HG03460 (cell line): Measurements from ENCODE around the gene SETD7.
A peak's percentile ranks its signal among the peaks of the same experiment; 100 is the strongest.

Experiments
- ATAC-seq: cut with Tn5 transposase; IDR thresholded peaks from one replicate; pipeline ENCODE4 v1.9.1; 2021; ENCODE audit not compliant: unreplicated experiment

Gene SETD7

DNA sequence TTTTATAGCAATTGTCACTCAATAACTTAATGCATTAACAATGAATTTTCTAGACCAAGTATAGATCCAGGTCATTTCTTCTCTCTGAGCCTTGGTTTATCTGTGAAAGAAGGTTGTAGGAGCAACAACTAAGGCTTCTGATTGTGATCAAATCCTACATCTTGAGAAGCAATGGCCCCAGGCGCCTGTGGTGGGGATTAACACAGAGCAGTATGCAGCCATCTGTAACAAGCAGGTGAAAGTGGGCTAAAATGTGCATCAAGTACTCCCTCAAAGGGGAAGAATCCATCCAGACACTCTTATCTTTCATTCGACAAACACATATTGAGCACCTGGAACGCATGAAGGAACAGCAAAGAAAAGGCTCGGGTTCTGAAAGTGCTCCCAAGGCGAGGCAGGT lies 19.1 kb upstream of the SETD7 start:
- no peak for ATAC-seq

DNA sequence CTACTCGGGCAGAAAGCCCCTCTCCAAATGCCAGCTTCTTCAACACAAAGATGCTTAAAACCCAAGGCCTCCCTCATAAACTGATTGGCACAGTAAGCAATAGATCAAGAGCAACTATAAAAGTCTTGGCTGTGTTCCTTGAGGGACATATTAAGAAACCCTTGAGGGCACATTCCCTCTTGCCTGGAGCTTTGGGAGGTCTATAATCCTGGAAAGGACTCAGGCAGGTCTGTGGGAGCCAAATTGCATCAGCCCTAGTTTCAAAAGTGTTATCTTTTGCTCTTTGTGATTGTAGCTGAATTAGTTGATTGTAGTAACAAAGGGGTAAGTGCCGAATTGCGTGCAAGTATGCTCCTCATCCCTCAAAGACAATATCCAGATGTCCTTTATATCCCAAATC lies 18.6 kb upstream of the SETD7 start:
- no peak for ATAC-seq

DNA sequence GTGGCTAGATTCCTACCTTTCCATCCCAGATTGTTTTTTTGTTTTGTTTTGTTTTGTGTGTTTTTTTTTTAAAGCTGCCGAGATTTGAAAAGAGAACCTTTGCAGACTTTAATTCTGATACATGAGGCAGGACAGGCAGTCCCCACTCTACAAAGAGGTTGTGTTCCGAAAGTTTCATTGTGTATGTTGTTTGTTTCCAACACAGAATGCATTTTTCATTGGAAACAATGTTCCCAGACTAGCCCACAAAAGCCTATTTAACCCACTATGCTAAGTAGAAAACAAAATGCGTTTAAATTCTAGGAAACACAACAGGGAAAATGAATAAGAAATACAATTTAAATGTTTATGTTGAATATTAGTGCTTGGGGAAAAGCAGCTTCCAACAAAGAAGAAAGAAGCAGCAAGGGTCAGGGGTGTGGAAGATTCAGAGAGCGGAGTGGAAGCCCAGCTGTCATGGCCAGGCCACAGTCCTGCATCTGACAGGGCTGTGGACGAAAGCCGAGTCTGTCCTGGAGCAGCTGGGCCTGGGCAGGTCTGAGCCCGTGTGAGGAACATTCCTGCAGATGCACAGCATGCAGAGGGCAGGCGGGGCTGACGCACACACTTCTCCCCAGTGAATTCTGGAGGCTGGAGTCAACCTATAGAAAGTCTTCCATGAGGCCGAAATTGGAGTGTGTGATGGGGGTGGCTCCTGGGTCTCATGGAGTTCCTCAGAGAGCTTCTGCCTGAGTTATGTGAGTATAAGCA lies 12.4 kb upstream of the SETD7 start:
- ATAC-seq: no peak

DNA sequence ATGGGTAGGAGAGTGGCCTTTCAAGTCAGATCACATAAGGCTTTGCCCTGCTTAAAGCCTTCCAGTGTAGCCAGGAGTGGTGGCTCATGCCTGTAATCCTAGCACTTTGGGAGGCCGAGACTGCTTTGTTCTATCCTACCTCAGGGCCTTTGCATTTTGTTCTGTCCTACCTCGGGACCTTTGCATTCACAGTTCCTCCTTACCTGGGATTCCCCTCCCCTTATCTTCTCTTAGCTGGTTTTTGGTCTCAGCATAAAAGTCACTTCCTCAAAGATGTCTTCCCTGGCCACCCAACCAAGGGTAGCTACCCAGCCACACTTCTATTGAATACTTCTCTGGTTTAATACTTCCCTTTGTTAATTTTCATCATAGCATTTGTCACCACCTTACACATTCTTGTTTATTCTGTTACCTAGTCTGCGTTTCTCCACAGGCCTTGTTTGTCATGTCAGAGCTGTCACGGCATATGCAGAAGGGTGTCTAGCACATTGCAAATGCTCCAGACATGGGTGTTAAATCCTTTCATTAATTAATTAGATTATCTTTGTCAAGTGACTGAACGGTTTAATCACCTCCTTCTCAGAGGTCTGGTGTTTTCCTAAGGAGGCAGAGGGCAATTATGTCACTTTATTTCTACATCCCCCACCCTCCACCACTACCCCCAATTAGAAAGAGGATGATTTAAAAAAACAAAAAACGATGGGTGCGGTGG lies 11.3 kb upstream of the SETD7 start:
- no peak for ATAC-seq

DNA sequence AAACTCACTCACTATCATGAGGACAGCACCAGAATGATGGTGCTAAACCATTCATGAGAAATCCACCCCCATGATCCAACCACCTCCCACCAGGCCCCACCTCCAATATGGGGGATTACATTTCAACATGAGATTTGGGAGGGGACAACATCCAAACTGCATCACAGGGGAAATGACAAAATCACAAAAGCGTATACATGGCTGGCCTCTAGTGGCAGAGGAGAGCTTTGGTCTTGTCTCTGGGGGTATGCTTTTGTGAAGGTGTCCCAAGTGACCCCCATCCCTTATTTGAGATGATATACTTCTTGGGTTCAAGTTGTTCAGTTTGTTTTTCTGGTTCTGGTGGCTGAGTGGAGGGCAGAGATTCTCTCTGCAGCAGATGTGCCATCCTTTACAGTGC lies 8.5 kb upstream of the SETD7 start:
- no peak for ATAC-seq

DNA sequence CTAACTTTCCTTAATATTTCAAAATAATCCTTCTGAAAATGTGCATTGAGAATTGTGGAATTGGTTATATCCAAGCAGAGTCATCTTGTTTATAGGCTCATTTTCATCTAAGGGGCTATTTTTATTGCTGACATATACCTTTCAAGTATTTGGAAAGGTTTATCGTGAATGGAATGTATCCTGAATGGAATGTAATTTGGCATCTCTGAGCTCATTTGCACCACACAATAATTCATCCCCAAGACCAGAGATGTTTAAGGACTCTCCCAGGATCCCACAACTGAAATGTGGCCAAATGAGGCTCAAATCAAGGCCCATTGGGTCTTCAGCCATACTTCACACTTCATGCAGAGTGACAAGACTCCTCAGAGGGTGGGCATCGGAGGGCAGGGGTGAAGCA lies 7.5 kb upstream of the SETD7 start:
- ATAC-seq: no peak

DNA sequence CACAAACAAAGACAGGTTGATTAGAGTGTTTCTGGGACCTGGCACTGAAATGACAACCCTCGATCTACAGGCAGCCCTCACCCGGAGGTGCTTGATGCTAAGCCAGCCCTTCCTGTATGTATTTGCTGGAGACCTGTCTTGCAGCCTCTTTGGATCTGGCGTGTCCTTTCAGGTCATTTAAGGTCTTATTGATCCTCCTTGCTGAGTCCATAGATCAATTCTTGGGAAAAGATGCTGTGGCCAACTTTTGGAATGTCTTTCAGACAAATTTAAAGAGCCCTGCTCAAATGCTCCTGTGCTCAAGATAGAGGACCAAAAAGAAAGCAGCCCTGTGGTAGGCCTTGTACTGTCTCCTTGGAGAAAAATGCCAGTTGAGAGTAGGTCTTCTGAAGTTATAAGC lies 6.8 kb upstream of the SETD7 start:
- ATAC-seq: no peak

DNA sequence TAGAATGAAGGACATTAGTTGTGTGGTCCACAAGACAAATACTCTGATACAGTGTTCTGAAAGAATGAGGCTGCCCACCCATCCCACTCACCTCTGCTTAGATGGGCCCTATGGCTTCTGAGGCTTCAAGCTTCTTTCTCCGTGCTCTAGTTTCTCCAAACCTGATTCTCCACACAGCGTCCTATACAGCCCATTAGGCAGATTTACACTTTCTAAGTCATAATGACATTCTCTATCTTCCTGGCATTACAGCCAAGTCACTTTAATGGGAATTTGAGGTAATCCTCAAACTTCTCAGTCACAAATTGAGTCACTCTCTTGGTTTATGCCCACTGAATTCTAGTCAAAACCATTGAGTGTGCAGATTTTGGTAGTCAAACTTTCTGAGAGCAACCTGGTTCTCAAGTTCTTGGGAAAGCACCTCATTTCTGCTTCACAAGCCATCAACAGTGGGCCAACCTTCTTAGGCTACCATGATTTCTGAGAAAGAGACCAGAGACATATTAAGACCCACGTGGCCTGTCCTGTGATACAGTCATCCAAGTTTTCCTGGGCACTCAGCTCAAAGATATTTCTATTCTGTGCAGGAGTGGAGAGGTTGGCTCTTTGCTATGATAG lies 6.2 kb upstream of the SETD7 start:
- no peak for ATAC-seq

DNA sequence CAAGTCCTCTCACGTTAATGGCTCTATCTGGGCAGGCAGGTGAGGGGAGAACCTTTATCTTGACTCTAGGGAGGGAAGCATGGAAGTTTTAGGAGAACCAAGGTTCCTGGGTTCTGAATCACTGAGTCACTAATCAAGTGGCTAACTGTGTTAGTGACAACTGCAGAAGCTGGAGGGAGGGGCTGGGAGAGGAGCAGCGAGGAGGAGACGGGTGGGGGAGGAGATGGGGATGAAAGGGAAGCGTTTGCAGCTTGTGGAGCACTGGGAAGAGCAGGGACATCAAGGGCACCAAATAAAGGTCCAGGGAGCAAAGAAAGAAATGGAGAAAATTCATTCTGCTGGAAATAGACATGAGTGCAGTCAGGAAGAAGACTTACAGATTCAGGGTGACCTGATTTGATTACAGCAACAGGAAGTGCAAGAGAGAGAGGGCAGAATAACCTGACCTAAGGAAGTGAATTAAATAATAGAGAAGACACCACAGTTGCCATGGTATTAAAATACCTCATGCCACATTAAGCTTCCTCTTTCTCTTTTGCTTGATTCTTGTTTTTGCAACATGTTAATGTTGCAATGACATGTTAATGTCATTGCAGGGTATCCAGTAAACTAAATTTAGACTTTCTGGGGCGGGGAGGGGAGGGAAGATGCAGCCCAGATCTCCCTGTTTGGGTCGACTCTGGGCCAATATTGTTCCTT lies 4.5 kb upstream of the SETD7 start:
- no peak for ATAC-seq

DNA sequence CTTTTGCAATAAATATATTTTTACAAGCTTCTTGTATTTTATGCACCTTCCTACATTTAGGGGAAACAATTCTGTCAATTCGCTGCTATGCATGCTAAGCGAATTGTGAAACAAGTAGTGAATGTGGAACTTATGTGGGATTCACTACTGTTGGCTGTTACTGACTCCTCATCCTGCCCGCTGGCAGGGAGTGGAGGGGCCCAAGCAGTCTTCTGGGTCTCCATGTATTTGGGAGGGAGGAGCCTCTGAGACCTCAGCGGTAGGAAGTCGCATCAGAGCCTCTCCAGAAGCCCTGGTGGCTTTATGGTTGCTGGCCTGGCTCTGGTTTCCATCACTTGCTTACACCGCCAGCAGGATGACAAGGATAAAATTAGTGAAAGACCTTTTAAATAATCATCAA lies 3.7 kb upstream of the SETD7 start:
- no peak for ATAC-seq

DNA sequence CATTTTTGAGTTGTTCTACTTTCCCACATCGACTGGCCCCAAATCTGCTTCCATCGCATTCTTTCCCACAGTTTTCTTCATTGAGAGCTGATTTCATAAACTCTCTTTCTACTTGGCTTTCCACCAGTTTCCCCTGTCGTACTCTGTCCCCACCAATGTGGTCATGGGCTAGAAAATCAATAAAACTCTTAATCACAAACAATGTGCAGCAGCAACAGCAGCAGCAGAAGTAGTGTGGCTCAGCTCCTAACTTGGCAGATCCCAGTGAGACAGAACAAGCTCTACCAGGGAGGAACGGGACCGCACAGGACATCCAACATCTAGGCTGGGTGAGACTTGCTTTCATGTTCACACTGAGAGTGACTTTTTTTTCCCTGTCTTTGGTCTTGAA lies 3.1 kb upstream of the SETD7 start:
- no peak for ATAC-seq

DNA sequence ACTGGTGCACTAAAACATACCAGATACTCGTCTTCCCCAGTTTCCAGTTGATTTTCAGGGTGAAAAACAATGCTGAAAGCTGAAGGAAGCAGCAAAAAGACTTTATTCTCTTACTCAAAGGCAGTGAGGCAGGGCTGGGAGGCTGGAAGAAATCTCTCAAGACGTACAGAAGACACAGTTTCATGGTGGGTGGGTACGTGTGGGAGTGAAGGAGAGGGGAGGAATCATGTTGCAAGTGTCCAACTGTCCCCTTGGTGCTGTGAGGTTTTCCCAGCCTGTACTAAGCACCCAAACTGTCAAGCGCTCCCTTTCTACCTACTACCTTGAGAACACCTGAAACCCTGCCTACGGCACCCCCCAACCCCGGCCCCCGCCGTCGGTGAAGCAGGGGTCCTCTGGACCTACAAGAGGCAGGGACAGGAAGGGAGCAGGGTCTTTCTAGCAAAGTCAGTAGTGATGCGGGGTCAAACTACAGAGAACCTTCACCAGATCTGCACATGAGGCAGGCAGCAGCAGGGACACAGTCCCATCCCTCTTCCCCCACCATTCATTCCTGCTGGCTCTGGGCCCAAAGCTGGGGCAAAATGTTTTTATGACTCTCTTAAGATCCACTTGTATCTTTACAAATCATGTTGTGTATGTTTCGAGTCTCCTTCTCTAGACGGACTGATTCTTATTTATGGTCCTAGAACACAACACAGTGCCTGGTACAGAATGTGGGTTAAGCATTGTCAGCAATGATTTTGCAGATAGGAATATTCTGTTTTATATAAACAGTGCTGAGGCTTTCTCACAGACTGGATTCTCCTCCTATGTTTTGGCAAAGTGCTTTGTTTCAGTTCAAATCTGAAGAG lies 2.4 kb upstream of the SETD7 start:
- ATAC-seq: no peak

DNA sequence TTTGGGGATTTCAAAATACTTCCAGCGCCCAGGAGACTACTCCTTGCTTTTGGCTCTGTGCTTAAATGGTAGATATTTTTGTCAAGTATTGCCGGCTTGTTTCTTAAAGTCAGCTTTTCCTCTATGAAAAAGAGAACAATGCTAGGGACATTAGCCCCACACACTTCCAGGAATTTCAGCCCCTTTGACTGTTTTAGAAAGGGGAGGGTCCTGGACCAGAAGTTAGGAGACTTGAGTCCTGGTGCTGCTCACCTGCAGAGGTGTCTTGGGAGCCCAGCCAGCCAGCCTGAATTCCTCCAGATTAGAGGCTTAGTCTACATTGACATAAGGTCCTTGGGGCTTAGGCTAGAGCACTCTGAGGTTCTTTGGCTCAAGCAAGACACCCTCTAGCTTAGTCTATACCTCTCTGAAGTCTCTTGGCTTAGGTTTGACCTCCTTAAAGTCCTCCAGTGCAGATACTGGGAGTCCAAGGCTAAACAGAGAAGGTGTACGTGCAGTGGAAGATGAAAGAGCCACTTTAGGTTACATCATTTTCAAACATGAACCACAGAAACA lies 1.6 kb upstream of the SETD7 start:
- no peak for ATAC-seq

DNA sequence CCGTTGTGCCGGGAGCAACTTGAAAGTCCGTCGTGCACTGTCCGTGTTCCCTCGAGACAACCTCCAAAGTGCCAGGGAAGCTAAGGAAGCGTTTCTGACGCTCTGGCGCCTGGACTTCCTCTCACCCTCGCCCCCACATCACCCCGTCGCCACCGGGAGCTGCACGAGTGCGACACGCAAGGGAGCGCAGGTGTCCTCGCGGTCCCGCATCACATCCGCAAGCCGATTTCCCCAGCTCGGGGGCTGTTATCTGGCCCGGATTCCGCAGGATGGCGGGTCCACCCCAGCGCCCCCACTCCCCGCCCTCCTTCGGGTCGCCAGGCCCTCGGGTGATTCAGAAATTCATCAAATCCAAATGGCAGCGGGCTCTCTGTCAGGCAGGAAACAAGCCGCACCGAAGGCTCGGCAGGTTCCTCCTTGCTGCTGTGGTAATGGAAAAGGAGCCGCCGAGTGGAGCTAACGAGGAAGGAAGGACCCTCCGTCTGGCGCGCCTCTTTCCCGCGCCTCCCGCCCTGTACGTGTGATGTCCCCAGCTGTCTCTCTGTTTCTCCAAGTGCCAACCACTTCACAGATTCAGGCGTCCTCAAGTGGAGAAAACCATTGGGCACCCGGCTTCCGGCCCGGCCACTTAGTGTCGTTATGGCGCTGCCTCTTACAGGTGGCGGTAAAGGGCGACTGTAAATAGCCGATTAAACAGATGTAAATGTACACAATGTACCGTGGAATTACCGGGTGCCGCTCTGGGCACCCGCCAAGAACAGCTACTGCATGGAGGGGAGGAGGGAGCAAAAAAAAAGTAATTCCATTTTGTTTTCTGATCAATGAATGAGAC lies 921 bp upstream of the SETD7 start:
- peak; percentile 24 for ATAC-seq

DNA sequence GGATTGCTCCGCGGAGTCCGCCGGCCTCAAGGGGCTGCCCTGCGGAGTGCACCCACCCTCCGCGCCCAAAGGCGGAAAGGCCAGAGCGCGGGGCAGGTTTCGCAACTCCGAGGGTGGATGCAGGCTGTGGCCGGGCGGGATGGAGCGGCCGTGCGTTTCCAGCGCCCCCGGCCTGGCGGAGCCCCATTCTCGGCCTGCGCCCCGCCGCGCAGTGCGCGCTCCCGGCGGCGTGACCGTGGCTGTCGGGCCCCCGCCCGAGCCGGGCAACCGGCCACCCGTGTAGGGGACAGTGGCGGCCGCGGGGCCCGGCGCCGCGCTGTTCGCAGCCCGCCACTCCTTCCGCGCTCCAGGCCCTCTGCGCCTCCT lies 331 bp downstream of the SETD7 start:
- peak; percentile 27 for ATAC-seq

DNA sequence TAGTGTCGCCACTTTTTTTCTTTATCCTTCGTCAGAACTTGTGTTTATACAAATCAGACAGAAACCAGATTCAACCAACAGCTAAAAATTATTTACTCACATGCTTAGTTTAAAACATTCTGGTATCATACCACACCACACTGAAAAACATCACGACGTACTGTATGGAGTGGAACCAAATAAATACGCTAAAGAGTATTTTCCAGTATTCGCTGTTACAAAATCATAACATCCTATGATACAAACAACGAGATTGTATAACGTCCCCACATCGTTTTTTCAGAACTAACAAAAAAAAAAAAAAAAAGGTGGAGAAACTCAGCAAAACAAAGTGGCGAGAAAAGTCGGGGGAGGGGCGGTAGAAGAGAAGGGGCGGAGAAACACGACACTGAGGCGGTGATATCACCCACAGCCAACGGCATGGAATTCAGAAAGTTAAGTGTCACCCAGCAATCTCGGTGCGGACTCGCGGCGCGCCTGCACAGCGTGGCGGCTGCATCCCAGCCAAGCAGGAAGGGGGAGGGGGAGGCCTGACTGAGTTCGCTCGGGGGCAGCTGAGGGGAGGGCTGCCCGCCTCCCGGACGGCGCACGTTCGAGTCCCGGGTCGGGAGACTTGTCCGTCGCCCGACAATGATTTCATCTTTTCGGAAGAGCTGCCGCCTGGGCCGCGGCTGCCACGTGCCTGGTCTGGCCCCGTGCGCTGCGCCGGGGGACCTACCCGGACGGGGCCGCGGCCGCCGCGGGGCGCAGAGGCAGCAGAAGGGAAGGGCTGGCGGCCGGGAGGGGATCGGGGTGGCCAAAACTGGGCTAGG lies 920 bp downstream of the SETD7 start:
- ATAC-seq: peak; percentile 27

DNA sequence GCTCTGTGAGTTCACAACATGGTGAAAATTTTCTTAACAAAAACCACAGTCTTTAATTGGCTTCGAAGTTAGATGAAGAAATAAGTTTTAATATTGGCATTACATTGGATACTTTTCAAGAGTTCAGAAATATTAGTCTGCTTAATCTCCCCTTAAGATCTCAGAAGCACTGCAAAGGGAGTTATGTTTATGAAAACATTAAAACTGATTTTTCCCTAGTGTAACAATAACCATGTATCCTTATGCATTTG lies 1.5 kb downstream of the SETD7 start:
- no peak for ATAC-seq

DNA sequence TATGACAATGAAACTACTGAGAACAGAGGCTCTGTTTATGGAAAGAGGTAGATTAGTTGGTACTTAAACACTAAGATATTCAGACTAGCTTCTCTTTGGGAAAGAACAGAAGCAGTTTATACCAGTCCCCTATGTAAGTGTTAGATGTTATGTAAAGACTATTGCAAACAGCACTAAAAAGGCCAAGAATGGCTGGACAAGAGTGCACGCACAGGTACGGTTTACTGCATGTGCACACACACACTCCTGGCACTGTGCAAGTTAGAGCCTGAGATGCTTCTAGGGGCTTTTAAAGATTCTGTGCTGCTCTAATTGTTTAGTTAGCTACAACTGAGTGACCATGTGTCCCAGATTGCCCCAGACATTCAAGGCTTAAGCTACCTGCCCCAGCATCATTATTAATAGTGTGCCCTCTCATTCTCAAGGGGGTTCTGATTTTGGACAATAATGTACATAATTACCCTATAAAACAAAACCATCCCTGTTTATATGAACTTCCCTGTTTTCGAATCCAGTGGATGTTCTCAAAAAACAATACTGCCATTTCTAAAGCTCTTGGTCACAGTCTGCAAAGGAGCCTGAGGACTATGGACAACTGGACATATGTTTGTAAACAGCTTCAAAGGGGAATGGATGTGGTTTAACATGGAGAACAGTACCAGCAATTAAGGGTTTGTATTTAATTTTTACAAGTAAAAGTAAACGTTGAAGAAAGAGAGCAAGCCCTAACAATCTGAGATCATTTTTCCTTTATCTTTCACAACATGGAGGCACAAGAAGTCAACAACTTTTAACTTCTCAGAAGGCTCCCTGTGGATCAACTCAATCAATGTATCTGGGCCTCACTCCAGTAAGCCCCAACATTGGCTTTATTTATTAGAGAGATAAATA lies 2.0 kb downstream of the SETD7 start:
- no peak for ATAC-seq
